ENCODE data around the gene C4orf51.

Gene C4orf51

DNA sequence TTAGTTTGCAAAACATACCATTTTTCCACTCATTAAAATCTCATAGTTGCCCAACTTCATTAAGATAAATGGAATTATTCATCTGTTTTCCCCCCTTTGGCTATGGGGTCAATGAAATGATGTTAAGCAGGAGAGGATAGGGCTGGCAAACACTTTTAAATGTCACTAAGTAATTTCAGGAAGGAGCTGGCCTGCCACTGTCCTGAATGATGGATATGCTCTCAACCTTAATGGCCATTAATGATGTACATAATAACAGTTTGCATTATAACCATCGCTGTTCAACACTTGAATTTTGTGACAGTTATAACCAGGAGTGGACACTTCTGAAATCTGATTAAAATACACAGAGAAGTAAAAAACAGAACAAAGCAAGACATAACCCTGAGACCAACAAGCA is 77.2 kb downstream of the C4orf51 start:
- H3K4me1 Mint-ChIP-seq: peaks cover 45% of the 10 kb centered on the region

DNA sequence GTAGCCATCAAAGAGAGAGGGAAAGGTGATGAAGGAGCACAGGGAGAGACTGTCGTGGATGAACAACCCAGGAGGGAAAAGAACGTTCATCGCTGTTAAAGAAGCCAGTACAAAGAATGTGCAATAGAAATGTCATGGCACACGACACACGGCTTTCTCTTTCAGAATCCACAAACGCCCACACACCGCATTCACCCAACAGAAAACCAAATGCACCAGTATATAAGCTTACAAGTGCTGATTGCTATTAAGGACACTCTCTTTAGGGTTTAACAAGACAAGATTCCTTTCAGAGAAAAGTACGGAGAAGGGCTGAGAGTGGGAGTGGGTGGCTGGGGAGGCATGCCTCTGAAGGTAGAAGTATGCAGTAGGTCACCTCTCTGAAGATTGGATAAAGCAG is 80.2 kb downstream of the C4orf51 start:
- peak; percentile 23 for DNase-seq
- Mint-ChIP-seq H3K4me3 (no peak overlapping the region), H3K36me3 (ENCODE audit: low read depth) (peaks cover 67% of the 10 kb centered on the region), H3K4me1 (peaks cover 45% of the 10 kb centered on the region), H3K27ac (peak overlapping the region; percentile 43), H3K9me3 (no peaks in the 10 kb centered on the region), H3K27me3 (no peaks in the 10 kb centered on the region)
- peak; percentile 31 for ATAC-seq

More for the DNA sequence above, 77.2 kb downstream of the C4orf51 start:
- DNase-seq (no peak), ATAC-seq (no peak)
- peak overlapping the region; percentile 10 for H3K4me3 Mint-ChIP-seq
- peaks cover 43% of the 10 kb centered on the region for H3K36me3 Mint-ChIP-seq (ENCODE audit: low read depth)
- no peaks in the 10 kb centered on the region for H3K9me3 Mint-ChIP-seq
- H3K27me3 Mint-ChIP-seq: peaks cover 2% of the 10 kb centered on the region
- H3K27ac Mint-ChIP-seq: peak overlapping the region; percentile 92

GRCh38 chr4:145760961-145761929 is 81.3 kb downstream of the C4orf51 start:
- Mint-ChIP-seq H3K4me1 (peaks cover 38% of the 10 kb centered on the region), H3K36me3 (ENCODE audit: low read depth) (peaks cover 78% of the 10 kb centered on the region), H3K4me3 (no peak overlapping the region), H3K27me3 (no peaks in the 10 kb centered on the region), H3K27ac (peak overlapping the region; percentile 43), H3K9me3 (no peaks in the 10 kb centered on the region)
- DNase-seq: no peak
- no peak for ATAC-seq

DNA sequence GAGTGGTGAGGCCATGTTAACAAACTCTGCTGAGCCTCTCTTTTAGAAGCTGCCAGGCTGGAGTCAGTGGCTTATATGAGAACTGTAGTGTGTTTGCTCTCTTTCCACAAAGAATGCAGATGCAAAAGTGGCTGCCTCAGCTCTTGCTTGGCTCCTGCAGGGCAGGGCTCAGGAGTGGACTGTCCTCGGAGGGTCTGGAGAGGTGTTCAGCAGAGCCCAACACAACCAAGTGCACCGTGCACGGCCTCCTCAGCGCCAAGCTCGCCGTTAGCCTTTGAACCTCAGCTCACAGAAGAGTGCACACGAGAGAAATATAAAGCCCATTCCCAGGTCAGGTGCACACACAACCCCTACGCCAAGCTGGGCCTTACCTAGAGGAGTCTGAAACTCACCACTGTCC is 82.8 kb downstream of the C4orf51 start:
- peaks cover 6% of the 10 kb centered on the region for H3K9me3 Mint-ChIP-seq
- H3K36me3 Mint-ChIP-seq (ENCODE audit: low read depth): peaks cover 87% of the 10 kb centered on the region
- H3K4me1 Mint-ChIP-seq: peaks cover 38% of the 10 kb centered on the region
- no peak overlapping the region for H3K4me3 Mint-ChIP-seq
- no peak for ATAC-seq
- no peak for DNase-seq
- no peaks in the 10 kb centered on the region for H3K27me3 Mint-ChIP-seq
- no peak overlapping the region for H3K27ac Mint-ChIP-seq

- ATAC-seq: no peak
- no peak overlapping the region for H3K27ac Mint-ChIP-seq
- H3K4me3 Mint-ChIP-seq: no peak overlapping the region
- DNase-seq: no peak
- no peaks in the 10 kb centered on the region for H3K27me3 Mint-ChIP-seq
- peaks cover 89% of the 10 kb centered on the region for H3K36me3 Mint-ChIP-seq (ENCODE audit: low read depth)
- H3K4me1 Mint-ChIP-seq: peaks cover 32% of the 10 kb centered on the region
- peaks cover 11% of the 10 kb centered on the region for H3K9me3 Mint-ChIP-seq
These were observed 83.5 kb downstream of the C4orf51 start for GRCh38 chr4:145763399-145763798.

DNA sequence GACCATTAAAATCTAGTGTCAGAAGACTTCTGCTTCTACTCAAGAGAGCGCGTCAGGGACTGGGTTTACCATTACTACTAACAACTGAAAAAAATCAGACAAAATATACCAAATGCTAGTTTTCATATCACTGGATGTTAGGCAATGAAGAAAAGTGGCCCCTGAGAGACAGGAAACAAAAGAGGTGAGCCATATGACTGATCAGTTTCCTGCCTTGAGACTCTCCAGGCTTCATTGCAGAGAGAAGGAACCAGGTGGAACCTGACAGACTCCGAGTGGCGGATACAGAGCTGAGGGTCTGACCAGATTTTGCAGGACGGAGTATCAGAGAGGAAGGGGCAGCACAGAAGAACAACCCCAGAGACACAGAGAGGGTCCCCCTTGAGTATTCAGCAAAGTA is 86.3 kb downstream of the C4orf51 start:
- Mint-ChIP-seq H3K4me3 (no peak overlapping the region), H3K36me3 (ENCODE audit: low read depth) (peaks cover 81% of the 10 kb centered on the region), H3K27ac (no peak overlapping the region), H3K4me1 (peaks cover 14% of the 10 kb centered on the region), H3K9me3 (peaks cover 11% of the 10 kb centered on the region), H3K27me3 (no peaks in the 10 kb centered on the region)
- ATAC-seq (no peak), DNase-seq (no peak)

- peaks cover 88% of the 10 kb centered on the region for H3K36me3 Mint-ChIP-seq (ENCODE audit: low read depth)
- H3K27ac Mint-ChIP-seq: no peak overlapping the region
These were observed 89.6 kb downstream of the C4orf51 start for GRCh38 chr4:145769450-145770037.

DNA sequence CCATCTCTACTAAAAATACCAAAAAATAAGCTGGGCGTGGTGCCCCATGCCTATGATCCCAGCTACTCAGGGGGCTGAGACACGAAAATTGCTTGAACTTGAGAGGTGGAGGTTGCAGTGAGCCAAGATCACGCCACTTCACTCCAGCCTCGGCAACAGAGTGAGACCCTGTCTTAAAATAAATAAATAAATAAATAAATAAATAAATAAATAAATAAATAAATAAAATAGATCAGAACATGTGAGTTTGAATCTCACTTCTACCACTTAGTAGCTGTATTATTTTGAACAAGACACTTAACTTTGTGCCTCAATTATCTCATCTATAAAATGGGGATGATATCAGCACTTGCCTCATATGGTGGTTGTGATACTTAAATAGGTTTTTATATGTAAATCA is 90.2 kb downstream of the C4orf51 start:
- peaks cover 11% of the 10 kb centered on the region for H3K9me3 Mint-ChIP-seq
- H3K27ac Mint-ChIP-seq: no peak overlapping the region
- H3K36me3 Mint-ChIP-seq (ENCODE audit: low read depth): peaks cover 82% of the 10 kb centered on the region
- peaks cover 31% of the 10 kb centered on the region for H3K4me1 Mint-ChIP-seq
- ATAC-seq: no peak
- no peak for DNase-seq
- H3K4me3 Mint-ChIP-seq: no peak overlapping the region
- no peaks in the 10 kb centered on the region for H3K27me3 Mint-ChIP-seq

More at GRCh38 chr4:145769450-145770037, 89.6 kb downstream of the C4orf51 start:
- H3K27me3 Mint-ChIP-seq: no peaks in the 10 kb centered on the region
- no peak for ATAC-seq
- no peak for DNase-seq
- peaks cover 31% of the 10 kb centered on the region for H3K4me1 Mint-ChIP-seq
- H3K9me3 Mint-ChIP-seq: peaks cover 11% of the 10 kb centered on the region
- H3K4me3 Mint-ChIP-seq: no peak overlapping the region

DNA sequence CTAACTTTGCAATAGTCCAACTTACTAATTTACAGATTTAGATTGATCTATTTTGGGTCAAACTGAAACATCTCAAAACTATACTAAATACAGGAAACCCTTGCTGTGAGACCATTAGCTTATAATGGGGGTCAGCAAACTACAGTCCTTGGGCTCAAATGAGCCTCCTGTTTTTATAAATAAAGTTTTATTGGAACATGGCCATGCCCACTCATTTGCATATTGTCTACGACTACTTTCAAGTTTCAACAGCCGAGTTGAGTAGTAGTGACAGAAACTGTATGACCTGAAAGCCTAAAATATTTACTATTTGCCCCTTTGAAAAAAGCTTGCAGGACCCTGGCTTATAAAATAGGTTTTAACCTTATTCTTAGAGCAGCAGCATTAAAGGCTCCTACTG is 92.4 kb downstream of the C4orf51 start:
- no peaks in the 10 kb centered on the region for H3K27me3 Mint-ChIP-seq
- ATAC-seq (no peak), DNase-seq (no peak)
- H3K27ac Mint-ChIP-seq: no peak overlapping the region
- peaks cover 71% of the 10 kb centered on the region for H3K36me3 Mint-ChIP-seq (ENCODE audit: low read depth)
- H3K4me1 Mint-ChIP-seq: peaks cover 20% of the 10 kb centered on the region
- peaks cover 10% of the 10 kb centered on the region for H3K9me3 Mint-ChIP-seq
- no peak overlapping the region for H3K4me3 Mint-ChIP-seq

GRCh38 chr4:145773581-145774234 is 93.8 kb downstream of the C4orf51 start:
- peak; percentile 60 for ATAC-seq
- Mint-ChIP-seq H3K27me3 (no peaks in the 10 kb centered on the region), H3K36me3 (ENCODE audit: low read depth) (peaks cover 66% of the 10 kb centered on the region), H3K9me3 (no peaks in the 10 kb centered on the region), H3K27ac (peak overlapping the region; percentile 50), H3K4me3 (no peak overlapping the region), H3K4me1 (peaks cover 16% of the 10 kb centered on the region)
- DNase-seq: no peak

- H3K27me3 Mint-ChIP-seq: no peaks in the 10 kb centered on the region
- ATAC-seq (no peak), DNase-seq (no peak)
- no peak overlapping the region for H3K4me3 Mint-ChIP-seq
- peak overlapping the region; percentile 51 for H3K27ac Mint-ChIP-seq
- peaks cover 16% of the 10 kb centered on the region for H3K4me1 Mint-ChIP-seq
- H3K36me3 Mint-ChIP-seq (ENCODE audit: low read depth): peaks cover 63% of the 10 kb centered on the region
- H3K9me3 Mint-ChIP-seq: no peaks in the 10 kb centered on the region
These were observed 94.5 kb downstream of the C4orf51 start for GRCh38 chr4:145774473-145774872.

- H3K4me1 Mint-ChIP-seq: peaks cover 16% of the 10 kb centered on the region
- H3K9me3 Mint-ChIP-seq: no peaks in the 10 kb centered on the region
- no peak for ATAC-seq
- H3K27me3 Mint-ChIP-seq: no peaks in the 10 kb centered on the region
- H3K36me3 Mint-ChIP-seq (ENCODE audit: low read depth): peaks cover 64% of the 10 kb centered on the region
- no peak overlapping the region for H3K4me3 Mint-ChIP-seq
- no peak for DNase-seq
- H3K27ac Mint-ChIP-seq: no peak overlapping the region
These were observed 95.5 kb downstream of the C4orf51 start for GRCh38 chr4:145775406-145775805.

DNA sequence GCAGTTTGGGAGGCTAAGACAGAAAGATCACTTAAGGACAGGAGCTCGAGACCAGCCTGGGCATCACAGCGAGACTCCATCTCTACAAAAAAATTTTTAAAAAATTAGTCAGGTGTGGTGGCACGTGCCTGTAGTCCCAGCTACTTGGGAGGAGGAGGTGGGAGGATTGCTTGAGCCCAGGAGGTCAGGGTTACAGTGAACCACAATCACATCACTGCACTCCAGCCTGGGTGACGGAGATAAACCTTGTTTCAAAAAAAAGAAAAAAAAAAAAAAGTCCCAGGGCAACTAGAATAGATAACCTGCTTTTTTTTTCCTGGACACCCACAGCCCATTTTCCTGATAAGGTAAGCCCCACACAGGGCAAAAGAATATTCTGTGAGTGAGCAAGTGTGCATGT is 96.3 kb downstream of the C4orf51 start:
- ATAC-seq: no peak
- peaks cover 18% of the 10 kb centered on the region for H3K4me1 Mint-ChIP-seq
- no peak overlapping the region for H3K4me3 Mint-ChIP-seq
- H3K9me3 Mint-ChIP-seq: no peaks in the 10 kb centered on the region
- DNase-seq: no peak
- H3K27ac Mint-ChIP-seq: no peak overlapping the region
- H3K36me3 Mint-ChIP-seq (ENCODE audit: low read depth): peaks cover 64% of the 10 kb centered on the region
- no peaks in the 10 kb centered on the region for H3K27me3 Mint-ChIP-seq

GRCh38 chr4:145779319-145779801 is 99.4 kb downstream of the C4orf51 start:
- peaks cover 9% of the 10 kb centered on the region for H3K9me3 Mint-ChIP-seq
- peaks cover 27% of the 10 kb centered on the region for H3K4me1 Mint-ChIP-seq
- H3K27ac Mint-ChIP-seq: no peak overlapping the region
- H3K4me3 Mint-ChIP-seq: no peak overlapping the region
- ATAC-seq (no peak), DNase-seq (no peak)
- H3K27me3 Mint-ChIP-seq: no peaks in the 10 kb centered on the region
- H3K36me3 Mint-ChIP-seq (ENCODE audit: low read depth): peaks cover 63% of the 10 kb centered on the region
